Measurements from ENCODE around the gene CYFIP2.

GRCh38 chr5:157390133-157390532, 124.2 kb downstream of the CYFIP2 start:
- TF ChIP-seq SP1 (IDR thresholded peaks at IDR 0.05) (no peak), NFRKB (IDR thresholded peaks at IDR 0.05) (no peak), PKNOX1 (IDR thresholded peaks at IDR 0.05) (no peak)

All from HEK293T (cell line).